ENCODE data around the gene TAS1R3.
"Not testable (repeated sequence)": the region's sequence is repeated elsewhere in the genome, so short reads cannot be mapped to it uniquely, and the experiment has no call there.

TAS1R3 gene

GRCh38 chr1:1309251-1310108 is 21.6 kb upstream of the TAS1R3 start:
- no peak for DNase-seq

GRCh38 chr1:1310109-1310385 is 21.0 kb upstream of the TAS1R3 start:
- no peak for DNase-seq

- DNase-seq = no peak
These were observed 20.5 kb upstream of the TAS1R3 start for GRCh38 chr1:1310476-1311053.

- DNase-seq = no peak
These were observed 19.7 kb upstream of the TAS1R3 start for GRCh38 chr1:1311107-1312104.

- no peak for DNase-seq
These were observed 18.4 kb upstream of the TAS1R3 start for GRCh38 chr1:1312450-1313314.

- no peak for DNase-seq
These were observed 17.4 kb upstream of the TAS1R3 start for GRCh38 chr1:1313500-1314236.

- DNase-seq = no peak
These were observed 16.9 kb upstream of the TAS1R3 start for GRCh38 chr1:1314237-1314586.

- no peak for DNase-seq
These were observed 16.3 kb upstream of the TAS1R3 start for GRCh38 chr1:1314678-1315335.

- no peak for DNase-seq
These were observed 15.6 kb upstream of the TAS1R3 start for GRCh38 chr1:1315435-1315954.

GRCh38 chr1:1316199-1316598 is 14.9 kb upstream of the TAS1R3 start:
- DNase-seq = not testable (repeated sequence)

- no peak for DNase-seq
These were observed 13.7 kb upstream of the TAS1R3 start for GRCh38 chr1:1317420-1317819.

- no peak for DNase-seq
These were observed 12.9 kb upstream of the TAS1R3 start for GRCh38 chr1:1318131-1318652.

- no peak for DNase-seq
These were observed 12.1 kb upstream of the TAS1R3 start for GRCh38 chr1:1318777-1319645.

GRCh38 chr1:1319646-1319941 is 11.5 kb upstream of the TAS1R3 start:
- no peak for DNase-seq

GRCh38 chr1:1320666-1321448 is 10.2 kb upstream of the TAS1R3 start:
- no peak for DNase-seq

- DNase-seq = no peak
These were observed 9.6 kb upstream of the TAS1R3 start for GRCh38 chr1:1321477-1321876.

- no peak for DNase-seq
These were observed 8.7 kb upstream of the TAS1R3 start for GRCh38 chr1:1322418-1322817.

- DNase-seq = no peak
These were observed 8.1 kb upstream of the TAS1R3 start for GRCh38 chr1:1322952-1323351.

GRCh38 chr1:1324084-1324523 is 7.0 kb upstream of the TAS1R3 start:
- DNase-seq = no peak
